Osteoblast (primary cell): Measurements from ENCODE around the gene ZNF710. TPM values are rescaled to one million over a fixed set of nuclear protein-coding genes. Genes with fewer than 3 reads are reported as not detected.

Experiments used
- DNase-seq: peaks from one replicate; pipeline ENCODE4 v3.0.0; 2011; ENCODE audit warnings: low spot score, mixed read lengths; ENCODE audit not compliant: insufficient read length; ENCODE audit errors: missing footprints
- H2AFZ ChIP-seq: 2 replicates; pipeline ENCODE4 v1.6.0; 2011; ENCODE audit warnings: mild to moderate bottlenecking, low read length
- H3K27ac ChIP-seq: 2 replicates; pipeline ENCODE4 v1.5.1; 2011; ENCODE audit warnings: mild to moderate bottlenecking, low read depth, low read length, moderate library complexity
- H3K27me3 ChIP-seq: 2 replicates; pipeline ENCODE4 v1.6.0; 2012; ENCODE audit warnings: mild to moderate bottlenecking, control low read depth, inconsistent platforms, low read length, moderate library complexity; ENCODE audit not compliant: insufficient read depth
- H3K36me3 ChIP-seq: 2 replicates; pipeline ENCODE4 v1.5.1; 2011; ENCODE audit warnings: mild to moderate bottlenecking, low read length, control low read depth, moderate library complexity; ENCODE audit not compliant: insufficient read depth
- H3K4me1 ChIP-seq: 2 replicates; pipeline ENCODE4 v1.5.1; 2011; ENCODE audit warnings: mild to moderate bottlenecking, low read length, control low read depth, moderate library complexity; ENCODE audit not compliant: insufficient read depth
- H3K4me2 ChIP-seq: 2 replicates; pipeline ENCODE4 v1.6.0; 2011; ENCODE audit warnings: mild to moderate bottlenecking, low read length; ENCODE audit not compliant: insufficient read depth
- H3K4me3 ChIP-seq: fragments of 200-600 bp; sonication (generic); 3 replicates; pipeline ENCODE4 v1.5.1; 2012; ENCODE audit warnings: mild to moderate bottlenecking, low read length, inconsistent platforms; ENCODE audit not compliant: insufficient read depth
- H3K79me2 ChIP-seq: 2 replicates; pipeline ENCODE4 v1.6.0; 2012; ENCODE audit warnings: mild to moderate bottlenecking, low read length, control low read depth, inconsistent platforms; ENCODE audit not compliant: insufficient read depth
- H3K9me3 ChIP-seq: 2 replicates; pipeline ENCODE4 v1.5.1; 2011; ENCODE audit warnings: low read depth, low read length, control low read depth
- H4K20me1 ChIP-seq: 2 replicates; pipeline ENCODE4 v1.6.0; 2012; ENCODE audit warnings: mild to moderate bottlenecking, low read length, control low read depth; ENCODE audit not compliant: insufficient read depth
- total RNA-seq: library from RNA; depleted of rRNA; stranded (reverse); fragments of >200 nt; gene quantifications from 2 replicates; pipeline ENCODE4 v1.2.3, GENCODE V29; 2012
- TF ChIP-seq, protein P1 (sequence below): IDR thresholded peaks from 2 replicates; pipeline ENCODE4 v1.5.1; 2011; ENCODE audit warnings: mild to moderate bottlenecking, low read depth, low read length, moderate library complexity; ENCODE audit errors: extremely low read depth

ZNF710 gene
- total RNA-seq, 1 donor: 10.9 TPM

DNA sequence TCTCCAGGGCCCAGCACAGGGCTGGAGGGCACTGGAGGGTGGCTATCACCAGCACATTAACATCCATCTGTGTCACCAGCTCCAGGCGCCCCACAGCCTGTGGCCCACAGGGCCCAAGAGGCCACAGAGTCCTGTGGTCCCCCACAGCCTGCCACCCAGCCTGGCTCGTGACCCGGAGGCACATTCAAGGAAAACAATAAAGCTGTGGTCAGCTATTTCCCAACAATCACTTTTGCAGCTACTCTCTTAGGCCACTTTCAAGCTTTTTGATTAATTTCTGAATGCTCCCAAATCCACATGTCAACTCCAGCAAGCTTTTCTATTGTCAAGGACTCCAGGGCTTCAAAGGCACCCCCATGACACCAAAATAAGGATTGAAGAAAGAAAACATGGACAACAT, 84.4 kb downstream of the ZNF710 start:
- Histone ChIP-seq H3K79me2 (no peaks in the 10 kb centered on the region), H3K9me3 (no peaks in the 10 kb centered on the region), H3K27ac (no peak overlapping the region), H3K4me3 (no peak overlapping the region), H2AFZ (no peak overlapping the region), H3K4me1 (no peaks in the 10 kb centered on the region), H4K20me1 (peaks cover 8% of the 10 kb centered on the region), H3K4me2 (no peak overlapping the region), H3K27me3 (no peaks in the 10 kb centered on the region), H3K36me3 (peaks cover 38% of the 10 kb centered on the region)
- TF ChIP-seq, protein P1, sequence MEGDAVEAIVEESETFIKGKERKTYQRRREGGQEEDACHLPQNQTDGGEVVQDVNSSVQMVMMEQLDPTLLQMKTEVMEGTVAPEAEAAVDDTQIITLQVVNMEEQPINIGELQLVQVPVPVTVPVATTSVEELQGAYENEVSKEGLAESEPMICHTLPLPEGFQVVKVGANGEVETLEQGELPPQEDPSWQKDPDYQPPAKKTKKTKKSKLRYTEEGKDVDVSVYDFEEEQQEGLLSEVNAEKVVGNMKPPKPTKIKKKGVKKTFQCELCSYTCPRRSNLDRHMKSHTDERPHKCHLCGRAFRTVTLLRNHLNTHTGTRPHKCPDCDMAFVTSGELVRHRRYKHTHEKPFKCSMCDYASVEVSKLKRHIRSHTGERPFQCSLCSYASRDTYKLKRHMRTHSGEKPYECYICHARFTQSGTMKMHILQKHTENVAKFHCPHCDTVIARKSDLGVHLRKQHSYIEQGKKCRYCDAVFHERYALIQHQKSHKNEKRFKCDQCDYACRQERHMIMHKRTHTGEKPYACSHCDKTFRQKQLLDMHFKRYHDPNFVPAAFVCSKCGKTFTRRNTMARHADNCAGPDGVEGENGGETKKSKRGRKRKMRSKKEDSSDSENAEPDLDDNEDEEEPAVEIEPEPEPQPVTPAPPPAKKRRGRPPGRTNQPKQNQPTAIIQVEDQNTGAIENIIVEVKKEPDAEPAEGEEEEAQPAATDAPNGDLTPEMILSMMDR: no peak
- DNase-seq: peak; percentile 58

DNA sequence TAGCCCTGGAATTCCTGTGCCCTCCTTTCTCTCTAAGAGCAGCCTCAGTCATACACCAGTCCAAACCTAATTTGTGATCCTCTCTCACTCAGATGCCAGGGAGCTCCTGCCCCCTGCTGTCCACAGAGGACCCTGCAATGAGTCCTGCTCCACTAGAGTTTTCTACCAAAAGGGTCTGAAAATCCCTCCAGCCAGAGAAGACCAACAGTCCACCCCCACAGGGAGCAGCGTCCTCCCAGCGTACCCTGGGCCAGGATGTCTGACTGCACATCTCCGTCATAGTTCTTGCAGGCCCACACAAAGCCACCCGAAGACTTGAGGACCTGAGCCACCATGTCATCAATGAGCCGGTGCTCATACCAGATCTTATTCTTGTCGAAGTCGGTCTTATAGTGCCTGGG, 85.7 kb downstream of the ZNF710 start:
- no peak overlapping the region for H3K4me2 ChIP-seq
- no peaks in the 10 kb centered on the region for H3K9me3 ChIP-seq
- H3K4me3 ChIP-seq: no peak overlapping the region
- H3K36me3 ChIP-seq: peaks cover 34% of the 10 kb centered on the region
- TF ChIP-seq, protein P1: peak; percentile 83
- no peak overlapping the region for H2AFZ ChIP-seq
- H3K79me2 ChIP-seq: no peaks in the 10 kb centered on the region
- no peaks in the 10 kb centered on the region for H3K27me3 ChIP-seq
- H4K20me1 ChIP-seq: peaks cover 8% of the 10 kb centered on the region
- H3K4me1 ChIP-seq: no peaks in the 10 kb centered on the region
- no peak overlapping the region for H3K27ac ChIP-seq
- DNase-seq: peak; percentile 95

DNA sequence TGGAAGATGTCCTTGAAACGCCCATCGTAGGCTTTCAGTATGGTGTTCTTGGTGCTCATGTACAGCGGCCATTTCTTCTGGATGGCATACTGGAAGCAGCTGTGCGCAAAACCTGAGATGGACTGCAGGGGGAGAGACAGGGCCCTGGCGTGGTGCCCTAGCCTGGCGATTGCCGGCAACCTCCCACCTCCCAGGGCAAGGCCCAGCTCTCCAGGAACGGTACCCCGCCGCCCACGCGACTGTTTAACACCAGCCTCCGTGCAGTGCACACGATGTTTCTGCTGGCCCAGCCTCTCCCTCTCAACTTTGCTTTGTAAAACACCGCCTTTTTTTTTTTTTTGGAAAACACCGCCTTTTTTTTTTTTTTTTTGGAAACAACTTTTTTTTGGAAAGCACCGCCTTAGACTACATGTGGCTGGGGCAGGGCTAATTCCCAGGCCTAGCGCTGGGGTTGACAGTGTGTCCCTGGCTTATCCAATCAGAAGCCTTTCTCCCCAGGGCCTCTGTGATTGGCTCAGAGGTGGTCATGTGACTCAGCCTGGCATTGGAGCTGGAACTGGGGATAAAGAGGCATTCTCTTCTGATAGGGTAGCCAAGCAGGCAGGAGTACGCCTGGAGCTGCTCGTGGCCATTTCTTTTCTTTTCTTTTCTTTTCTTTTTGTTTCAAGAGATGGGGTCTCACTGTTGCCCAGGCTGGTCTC, 86.5 kb downstream of the ZNF710 start:
- Histone ChIP-seq H3K79me2 (no peaks in the 10 kb centered on the region), H3K4me2 (no peak overlapping the region), H3K4me1 (no peaks in the 10 kb centered on the region), H2AFZ (no peak overlapping the region), H3K27me3 (no peaks in the 10 kb centered on the region), H3K9me3 (no peaks in the 10 kb centered on the region), H3K36me3 (peaks cover 32% of the 10 kb centered on the region), H4K20me1 (peaks cover 8% of the 10 kb centered on the region), H3K27ac (no peak overlapping the region), H3K4me3 (no peak overlapping the region)
- TF ChIP-seq, protein P1: no peak
- peak; percentile 86 for DNase-seq

DNA sequence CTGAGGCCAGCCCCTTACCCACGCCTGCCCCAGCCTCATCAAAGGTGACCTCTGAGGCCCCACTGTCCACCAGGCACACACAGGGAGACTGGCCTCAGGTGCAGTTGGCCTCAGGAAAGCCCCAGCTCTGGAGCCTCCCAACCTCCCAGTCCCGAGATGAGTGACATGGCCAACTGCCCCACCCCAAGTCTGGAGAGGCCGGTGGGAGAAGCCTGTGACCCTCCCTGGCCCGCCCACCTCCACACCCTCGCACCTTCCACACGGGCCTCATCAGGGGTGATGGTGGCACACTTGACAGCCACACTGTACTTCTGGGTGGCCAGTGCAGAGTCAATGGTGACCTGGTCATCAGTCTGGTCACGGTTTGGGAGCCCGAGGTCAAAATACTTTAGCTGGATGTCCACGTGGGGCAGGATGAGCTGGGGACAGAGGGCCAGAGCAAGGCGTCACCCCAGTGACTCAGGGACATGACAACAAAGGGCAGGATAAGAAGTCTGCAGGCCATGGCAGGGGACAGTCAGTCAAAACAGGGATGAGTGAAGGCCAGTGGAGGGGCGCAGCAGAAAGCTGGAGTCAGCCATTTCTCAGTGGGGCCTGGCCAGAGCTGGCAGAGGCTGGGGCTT, 89.2 kb downstream of the ZNF710 start:
- Histone ChIP-seq H3K36me3 (peaks cover 13% of the 10 kb centered on the region), H3K27me3 (no peaks in the 10 kb centered on the region), H3K9me3 (no peaks in the 10 kb centered on the region), H4K20me1 (peaks cover 15% of the 10 kb centered on the region), H3K4me3 (no peak overlapping the region), H3K4me1 (peaks cover 6% of the 10 kb centered on the region), H3K27ac (no peak overlapping the region), H3K79me2 (peaks cover 6% of the 10 kb centered on the region), H3K4me2 (no peak overlapping the region), H2AFZ (no peak overlapping the region)
- TF ChIP-seq, protein P1: no peak
- no peak for DNase-seq
